Left ventricle myocardium inferior (tissue), 1 donor: ENCODE results near the gene ENDOU. TPM values are rescaled to one million over a fixed set of nuclear protein-coding genes. Genes with fewer than 3 reads are reported as not detected.

ENCODE experiments used
- DNase-seq: peaks from one replicate; pipeline ENCODE4 v3.0.0-alpha.2; 2020
- H3K27ac ChIP-seq: fragments of 200-600 bp; replicated peaks from 2 replicates; pipeline ENCODE4 v1.8.0; 2021
- H3K27me3 ChIP-seq: fragments of 200-600 bp; 2 replicates; pipeline ENCODE4 v1.8.0; 2021; ENCODE audit warnings: low read depth
- H3K36me3 ChIP-seq: fragments of 200-600 bp; 2 replicates; pipeline ENCODE4 v1.8.0; 2021
- H3K4me1 ChIP-seq: fragments of 200-600 bp; 2 replicates; pipeline ENCODE4 v1.8.0; 2021
- H3K4me3 ChIP-seq: fragments of 200-600 bp; 2 replicates; pipeline ENCODE4 v1.8.0; 2021; ENCODE audit warnings: mild to moderate bottlenecking, moderate library complexity
- H3K9me3 ChIP-seq: fragments of 200-600 bp; replicated peaks from 2 replicates; pipeline ENCODE4 v1.8.0; 2021
- CTCF ChIP-seq: fragments of 200-600 bp; IDR thresholded peaks from 2 replicates; pipeline ENCODE4 v1.8.0; 2021; ENCODE audit warnings: antibody characterized with exemption, mild to moderate bottlenecking, borderline replicate concordance
- intact Hi-C: fragments of 100-400 bp; cut with micrococcal nuclease; formaldehyde crosslinking; loops from one replicate; pipeline ENCODE4 v1.11.0; 2022
- total RNA-seq: library from RNA; stranded (reverse); fragmentation: NEBNext Ultra II Directional; extraction: Animal tissue kit (Norgen Biotek cat#: 25700); gene quantifications from one replicate; pipeline ENCODE4 v1.2.1, GENCODE V29; 2021
- donor health status: DM: no; HTN: yes; CAD: no; lungs with severe emphysema.

Gene ENDOU
- total RNA-seq, 1 donor from 2014 or later, result 0.49 TPM

GRCh38 chr12:47750229-47750798, 25.0 kb upstream of the ENDOU start:
- no peak overlapping the region for H3K4me3 ChIP-seq
- peaks cover 36% of the 10 kb centered on the region for H3K36me3 ChIP-seq
- no peaks in the 10 kb centered on the region for H3K9me3 ChIP-seq
- no peak for DNase-seq
- H3K27me3 ChIP-seq, result no peaks in the 10 kb centered on the region
- H3K27ac ChIP-seq, result no peak overlapping the region
- no peak for TF ChIP-seq CTCF
- H3K4me1 ChIP-seq, result peaks cover 61% of the 10 kb centered on the region
- intact Hi-C loops, result no loop called here

GRCh38 chr12:47748899-47749298, 23.6 kb upstream of the ENDOU start:
- intact Hi-C loops, result no loop called here
- no peaks in the 10 kb centered on the region for H3K27me3 ChIP-seq
- H3K4me1 ChIP-seq, result peaks cover 54% of the 10 kb centered on the region
- H3K27ac ChIP-seq, result no peak overlapping the region
- no peak for TF ChIP-seq CTCF
- H3K36me3 ChIP-seq, result peaks cover 36% of the 10 kb centered on the region
- DNase-seq, result no peak
- H3K4me3 ChIP-seq, result no peak overlapping the region
- H3K9me3 ChIP-seq, result no peaks in the 10 kb centered on the region

GRCh38 chr12:47748507-47748828, 23.2 kb upstream of the ENDOU start:
- no peak for TF ChIP-seq CTCF
- peaks cover 52% of the 10 kb centered on the region for H3K4me1 ChIP-seq
- no peaks in the 10 kb centered on the region for H3K9me3 ChIP-seq
- H3K4me3 ChIP-seq, result no peak overlapping the region
- H3K36me3 ChIP-seq, result peaks cover 36% of the 10 kb centered on the region
- intact Hi-C loops, result no loop called here
- H3K27ac ChIP-seq, result no peak overlapping the region
- H3K27me3 ChIP-seq, result no peaks in the 10 kb centered on the region
- no peak for DNase-seq

GRCh38 chr12:47747596-47748506, 22.6 kb upstream of the ENDOU start:
- DNase-seq, result no peak
- Histone ChIP-seq H3K27ac (no peak overlapping the region), H3K36me3 (peaks cover 36% of the 10 kb centered on the region), H3K4me1 (peaks cover 46% of the 10 kb centered on the region), H3K9me3 (no peaks in the 10 kb centered on the region), H3K4me3 (no peak overlapping the region), H3K27me3 (no peaks in the 10 kb centered on the region)
- intact Hi-C loops, result no loop called here
- no peak for TF ChIP-seq CTCF

- no peaks in the 10 kb centered on the region for H3K27me3 ChIP-seq
- no peaks in the 10 kb centered on the region for H3K9me3 ChIP-seq
- intact Hi-C loops, result no loop called here
- H3K4me3 ChIP-seq, result no peak overlapping the region
- DNase-seq, result no peak
- H3K36me3 ChIP-seq, result peaks cover 36% of the 10 kb centered on the region
- no peak for TF ChIP-seq CTCF
- peaks cover 43% of the 10 kb centered on the region for H3K4me1 ChIP-seq
- no peak overlapping the region for H3K27ac ChIP-seq
Observed at GRCh38 chr12:47747126-47747525, 21.8 kb upstream of the ENDOU start.
